Adrenal gland (tissue), 12 donors: ENCODE measurements around the gene GPR31. TPM values are rescaled to one million over a fixed set of nuclear protein-coding genes. Genes with fewer than 3 reads are reported as not detected.

Experiments used
- DNase-seq, 7 donors: peaks; one replicate each; pipeline ENCODE4 v3.0.0-alpha.2; 2019 to 2020
- H3K27ac ChIP-seq, 5 donors: fragments of 200-600 bp; sonication (generic) in 4 of 5; 1 replicate in 3 of 5; 2 replicates in 2 of 5; pipeline versions ENCODE4 v1.5.1 to v1.8.0; 2016 to 2020; ENCODE audit warnings: mild to moderate bottlenecking in 1 of 5
- H3K27me3 ChIP-seq: fragments of 200-600 bp; 2 replicates; pipeline ENCODE4 v1.8.0; 2021
- H3K36me3 ChIP-seq, 2 donors: fragments of 200-600 bp; replicated peaks in 1 of 2; 1 replicate in 1 of 2; 2 replicates in 1 of 2; pipeline versions ENCODE4 v1.5.1 to v1.8.0; 2018 to 2022
- H3K4me1 ChIP-seq, 2 donors: fragments of 200-600 bp; replicated peaks in 1 of 2; 1 replicate in 1 of 2; 2 replicates in 1 of 2; pipeline versions ENCODE4 v1.5.1 to v1.8.0; 2018 to 2021
- H3K4me3 ChIP-seq, 4 donors: fragments of 200-600 bp; sonication (generic) in 3 of 4; one replicate each; pipeline ENCODE4 v1.5.1; 2016 to 2018
- H3K9me3 ChIP-seq, 3 donors: fragments of 200-600 bp; sonication (generic) in 1 of 3; replicated peaks in 1 of 3; 1 replicate in 2 of 3; 2 replicates in 1 of 3; pipeline versions ENCODE4 v1.5.1 to v1.8.0; 2016 to 2021
- POLR2A ChIP-seq, 2 donors: fragments of 450-650 bp; IDR thresholded peaks; one replicate each; pipeline ENCODE4 v1.6.1; 2017; ENCODE audit warnings: antibody characterized with exemption in 2 of 2, mild to moderate bottlenecking in 2 of 2, moderate library complexity in 1 of 2
- WGBS, 4 donors: extraction: QIAGEN DNeasy Blood & Tissue Kit in 2 of 4; methylation state at CpG; one replicate each; pipeline versions ENCODE4 v1.1.5 to v1.1.7; 2013 to 2017; 5-methylcytosine and 5-hydroxymethylcytosine counted together
- intact Hi-C, 2 donors: fragments of 100-400 bp; cut with DNase I; formaldehyde crosslinking; loops; one replicate each; pipeline versions ENCODE4 v1.14.1 to v1.15.0; 2022 to 2023
- polyA plus RNA-seq, 3 donors: library from polyadenylated mRNA; stranded (reverse); fragments of 200-250 nt in 2 of 3; fragments of 350-450 nt in 1 of 3; fragmentation: Illumina TruSeq in 1 of 3; extraction: RNeasy Lipid Tissue Mini Kit (QIAGEN cat#74804) in 1 of 3; gene quantifications; one replicate each; pipeline ENCODE4 v1.2.3, GENCODE V29; 2013 to 2014
- total RNA-seq, 9 donors: library from RNA; depleted of rRNA in 4 of 9; stranded (reverse); fragments of >200 nt in 4 of 9; fragments of 120-200 nt in 1 of 9; fragmentation: NEBNext Ultra II Directional in 1 of 9; extraction: Animal tissue kit (Norgen Biotek cat#: 25700) in 1 of 9; gene quantifications; one replicate each; pipeline versions ENCODE4 v1.1.0 to v1.2.4, GENCODE V29; 2013 to 2023
- TF ChIP-seq, protein P1 (sequence below), 6 experiments: fragments of 450-650 bp in 4 of 6; fragments of 200-600 bp in 2 of 6; sonication (generic) in 1 of 6; IDR thresholded peaks; 1 replicate in 5 of 6; 2 replicates in 1 of 6; pipeline versions ENCODE4 v1.5.1 to v1.8.0; 2016 to 2021; ENCODE audit warnings: antibody characterized with exemption in 6 of 6, mild to moderate bottlenecking in 2 of 6, moderate library complexity in 1 of 6
- donor health status: healthy with polysubstance abuse.
- donor health status: Bipolar disorder and iron deficiency.
- donor health status: DM: yes; HTN: yes; CAD: no.
- donor health status: DM: no; HTN: no; CAD: no.
- donor health status: DM: no; HTN: no; CAD: no.
- donor health status: DM: yes; HTN: yes; CAD: no.

GPR31 gene
- total and polyA plus RNA-seq, 12 donors = not detected

DNA sequence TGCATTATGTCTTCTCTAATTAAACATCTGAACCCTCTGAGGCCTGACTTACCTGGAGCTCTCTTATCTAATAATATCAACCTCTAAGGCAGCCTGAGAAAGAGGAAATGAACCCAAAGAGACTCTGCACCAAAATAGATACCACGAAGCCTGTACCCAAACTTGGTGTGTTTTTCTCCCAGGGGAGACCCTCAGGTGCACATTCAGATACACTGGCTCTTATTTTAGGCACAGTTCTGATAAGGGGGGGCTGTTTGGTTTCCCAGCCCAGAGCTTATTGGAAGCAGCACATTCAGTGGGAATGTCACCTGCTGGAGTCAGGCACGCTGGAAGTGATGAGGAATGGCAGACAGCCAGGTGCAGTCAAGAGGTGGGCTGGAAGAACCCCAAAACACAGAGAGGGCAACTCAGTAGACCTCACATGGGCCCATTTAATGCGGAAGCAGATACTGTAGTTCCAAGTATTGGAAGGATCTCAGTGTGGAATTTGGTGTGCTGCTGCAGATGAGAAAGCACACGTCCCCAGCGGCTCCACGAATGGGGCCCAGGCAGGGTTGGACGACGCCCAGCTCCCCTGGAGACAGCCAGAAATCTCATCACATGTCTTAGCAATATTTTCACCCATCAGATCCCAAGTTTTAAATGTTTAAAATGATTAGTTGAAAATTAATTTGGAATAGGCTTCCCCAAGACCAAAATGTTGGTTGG lies 44.6 kb downstream of the GPR31 start:
- Histone ChIP-seq H3K27me3 (no peaks in the 10 kb centered on the region), H3K27ac (no peak overlapping the region), H3K9me3 (no peaks in the 10 kb centered on the region), H3K36me3 (no peaks in the 10 kb centered on the region), H3K4me3 (no peak overlapping the region), H3K4me1 (no peaks in the 10 kb centered on the region)
- intact Hi-C loops = no loop called here
- DNase-seq = no peak
- no peak for TF ChIP-seq POLR2A (IDR thresholded peaks at IDR 0.05)
- TF ChIP-seq, protein P1, sequence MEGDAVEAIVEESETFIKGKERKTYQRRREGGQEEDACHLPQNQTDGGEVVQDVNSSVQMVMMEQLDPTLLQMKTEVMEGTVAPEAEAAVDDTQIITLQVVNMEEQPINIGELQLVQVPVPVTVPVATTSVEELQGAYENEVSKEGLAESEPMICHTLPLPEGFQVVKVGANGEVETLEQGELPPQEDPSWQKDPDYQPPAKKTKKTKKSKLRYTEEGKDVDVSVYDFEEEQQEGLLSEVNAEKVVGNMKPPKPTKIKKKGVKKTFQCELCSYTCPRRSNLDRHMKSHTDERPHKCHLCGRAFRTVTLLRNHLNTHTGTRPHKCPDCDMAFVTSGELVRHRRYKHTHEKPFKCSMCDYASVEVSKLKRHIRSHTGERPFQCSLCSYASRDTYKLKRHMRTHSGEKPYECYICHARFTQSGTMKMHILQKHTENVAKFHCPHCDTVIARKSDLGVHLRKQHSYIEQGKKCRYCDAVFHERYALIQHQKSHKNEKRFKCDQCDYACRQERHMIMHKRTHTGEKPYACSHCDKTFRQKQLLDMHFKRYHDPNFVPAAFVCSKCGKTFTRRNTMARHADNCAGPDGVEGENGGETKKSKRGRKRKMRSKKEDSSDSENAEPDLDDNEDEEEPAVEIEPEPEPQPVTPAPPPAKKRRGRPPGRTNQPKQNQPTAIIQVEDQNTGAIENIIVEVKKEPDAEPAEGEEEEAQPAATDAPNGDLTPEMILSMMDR (IDR thresholded peaks at IDR 0.05) = no peak
- 65 to 77% (median 76%) methylated on average over 8 of the region's 8 CpGs for WGBS, 4 donors

DNA sequence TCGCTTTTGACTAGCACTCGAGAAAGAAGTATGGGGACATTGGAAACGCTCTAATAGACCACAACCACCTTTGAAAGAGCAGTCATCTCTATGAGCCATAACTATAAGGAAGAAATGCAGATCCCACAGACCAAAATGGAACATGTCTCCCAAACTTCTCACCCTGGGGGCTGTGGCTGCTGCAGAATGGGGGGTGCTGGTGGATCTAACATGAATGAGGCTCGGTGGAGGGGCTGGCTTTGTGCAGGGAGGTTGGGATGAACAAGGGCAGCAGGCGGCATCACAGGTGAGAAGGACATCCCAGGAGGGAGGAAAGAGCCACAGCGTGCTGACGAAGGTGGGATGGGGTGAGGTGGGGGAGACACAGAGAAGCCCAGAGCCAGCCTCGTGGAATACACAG lies 45.4 kb downstream of the GPR31 start:
- TF ChIP-seq, protein P1 (IDR thresholded peaks at IDR 0.05) = no peak
- no peak for TF ChIP-seq POLR2A (IDR thresholded peaks at IDR 0.05)
- H3K27ac ChIP-seq = no peak overlapping the region
- H3K36me3 ChIP-seq = no peaks in the 10 kb centered on the region
- H3K4me1 ChIP-seq = no peaks in the 10 kb centered on the region
- H3K9me3 ChIP-seq = no peaks in the 10 kb centered on the region
- 87 to 96% (median 89%) methylated on average over 8 of the region's 8 CpGs for WGBS, 4 donors
- no peak overlapping the region for H3K4me3 ChIP-seq
- no peak for DNase-seq
- no peaks in the 10 kb centered on the region for H3K27me3 ChIP-seq
- intact Hi-C loops = no loop called here

DNA sequence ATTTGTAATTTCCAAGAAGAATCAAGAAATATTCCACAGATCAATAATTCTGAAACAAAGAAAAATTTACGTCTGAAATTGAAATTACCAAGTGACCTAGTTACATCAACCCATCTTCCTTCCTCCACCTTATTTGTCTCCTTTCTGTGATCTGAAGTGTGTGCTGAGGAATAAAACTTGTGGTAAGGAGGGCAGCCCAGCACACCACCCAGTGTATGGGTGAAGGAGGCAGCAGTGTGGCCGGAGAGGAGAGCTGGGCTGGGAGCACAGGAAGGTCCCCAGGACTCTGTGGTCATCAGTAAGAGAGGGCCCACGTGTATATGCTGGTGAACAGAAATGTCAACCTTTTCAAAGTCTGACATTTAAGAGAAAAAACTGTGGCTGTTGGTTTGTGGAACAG lies 46.2 kb downstream of the GPR31 start:
- intact Hi-C loops = no loop called here
- TF ChIP-seq, protein P1 (IDR thresholded peaks at IDR 0.05) = no peak
- no peak for TF ChIP-seq POLR2A (IDR thresholded peaks at IDR 0.05)

DNA sequence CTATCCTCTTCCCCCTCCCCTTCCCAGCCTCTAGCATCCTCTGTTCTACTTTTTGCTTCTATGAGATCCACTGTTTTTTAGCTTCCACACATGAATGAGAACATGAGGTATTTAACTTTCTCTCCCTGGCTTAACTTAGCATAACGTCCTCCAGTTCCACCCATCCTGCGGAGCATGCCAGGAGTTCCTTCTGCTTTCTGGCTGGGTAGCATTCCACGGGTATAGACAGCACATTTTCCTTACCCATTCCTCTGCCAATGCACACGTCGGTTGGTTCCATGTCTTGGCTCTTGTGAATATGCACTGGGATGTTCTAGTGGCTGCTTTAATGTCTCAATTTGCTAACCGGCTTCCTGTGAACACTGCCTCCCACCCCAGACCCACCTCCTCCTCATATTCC lies 48.1 kb downstream of the GPR31 start:
- intact Hi-C loops = no loop called here
- Histone ChIP-seq H3K9me3 (no peaks in the 10 kb centered on the region), H3K27me3 (no peaks in the 10 kb centered on the region), H3K27ac (no peak overlapping the region), H3K4me3 (no peak overlapping the region), H3K4me1 (no peaks in the 10 kb centered on the region), H3K36me3 (no peaks in the 10 kb centered on the region)
- 61 to 78% (median 75%) methylated on average over 6 of the region's 6 CpGs for WGBS, 4 donors
- DNase-seq = no peak
- TF ChIP-seq, protein P1 (IDR thresholded peaks at IDR 0.05) = no peak
- TF ChIP-seq POLR2A (IDR thresholded peaks at IDR 0.05) = no peak

More for the DNA sequence above, 46.2 kb downstream of the GPR31 start:
- no peaks in the 10 kb centered on the region for H3K36me3 ChIP-seq
- no peaks in the 10 kb centered on the region for H3K4me1 ChIP-seq
- H3K4me3 ChIP-seq = no peak overlapping the region
- WGBS, 4 donors = 68 to 76% (median 72%) methylated on average over 3 of the region's 3 CpGs
- H3K9me3 ChIP-seq = no peaks in the 10 kb centered on the region
- no peaks in the 10 kb centered on the region for H3K27me3 ChIP-seq
- no peak for DNase-seq
- no peak overlapping the region for H3K27ac ChIP-seq
